Ascending aorta (tissue), 2 donors: ENCODE data around the gene SOSTDC1. TPM values are rescaled to one million over a fixed set of nuclear protein-coding genes. Genes with fewer than 3 reads are reported as not detected.

Experiments used
- DNase-seq, 2 donors: peaks; one replicate each; pipeline ENCODE4 v3.0.0-alpha.2; 2019; ENCODE audit warnings: low spot score in 2 of 2
- H3K27ac ChIP-seq, 2 donors: fragments of 200-600 bp; sonication (generic); one replicate each; pipeline ENCODE4 v1.5.1; 2016 to 2017; ENCODE audit warnings: mild to moderate bottlenecking in 1 of 2
- H3K27me3 ChIP-seq: fragments of 200-600 bp; sonication (generic); one replicate; pipeline ENCODE4 v1.5.1; 2017
- H3K36me3 ChIP-seq, 2 donors: fragments of 200-600 bp; sonication (generic); one replicate each; pipeline ENCODE4 v1.5.1; 2016
- H3K4me1 ChIP-seq, 2 donors: fragments of 200-600 bp; sonication (generic); one replicate each; pipeline ENCODE4 v1.5.1; 2016 to 2017; ENCODE audit warnings: mild to moderate bottlenecking in 1 of 2
- H3K4me3 ChIP-seq, 2 donors: fragments of 200-600 bp; sonication (generic); one replicate each; pipeline ENCODE4 v1.5.1; 2016 to 2017; ENCODE audit warnings: mild to moderate bottlenecking in 1 of 2
- H3K9me3 ChIP-seq, 2 donors: fragments of 200-600 bp; sonication (generic); one replicate each; pipeline ENCODE4 v1.5.1; 2016
- intact Hi-C: fragments of 100-400 bp; cut with DNase I; formaldehyde crosslinking; loops from one replicate; pipeline ENCODE4 v1.15.1; 2023
- total RNA-seq: library from RNA; depleted of rRNA; stranded (reverse); fragments of >200 nt; gene quantifications from one replicate; pipeline ENCODE4 v1.1.0, GENCODE V29; 2016
- TF ChIP-seq, protein P1 (sequence below), 3 experiments: fragments of 200-600 bp in 2 of 3; fragments of 450-650 bp in 1 of 3; sonication (generic) in 2 of 3; IDR thresholded peaks; one replicate each; pipeline ENCODE4 v1.5.1; 2016 to 2019; ENCODE audit warnings: antibody characterized with exemption in 3 of 3, mild to moderate bottlenecking in 1 of 3, moderate library complexity in 1 of 3

Gene SOSTDC1
- total RNA-seq, 1 donor from 2014 or later = not detected

- intact Hi-C loops = no loop called here
- no peak for DNase-seq
- H3K27me3 ChIP-seq = no peaks in the 10 kb centered on the region
- no peaks in the 10 kb centered on the region for H3K36me3 ChIP-seq
- H3K4me1 ChIP-seq = no peaks in the 10 kb centered on the region
- no peak overlapping the region for H3K4me3 ChIP-seq
- TF ChIP-seq, protein P1, sequence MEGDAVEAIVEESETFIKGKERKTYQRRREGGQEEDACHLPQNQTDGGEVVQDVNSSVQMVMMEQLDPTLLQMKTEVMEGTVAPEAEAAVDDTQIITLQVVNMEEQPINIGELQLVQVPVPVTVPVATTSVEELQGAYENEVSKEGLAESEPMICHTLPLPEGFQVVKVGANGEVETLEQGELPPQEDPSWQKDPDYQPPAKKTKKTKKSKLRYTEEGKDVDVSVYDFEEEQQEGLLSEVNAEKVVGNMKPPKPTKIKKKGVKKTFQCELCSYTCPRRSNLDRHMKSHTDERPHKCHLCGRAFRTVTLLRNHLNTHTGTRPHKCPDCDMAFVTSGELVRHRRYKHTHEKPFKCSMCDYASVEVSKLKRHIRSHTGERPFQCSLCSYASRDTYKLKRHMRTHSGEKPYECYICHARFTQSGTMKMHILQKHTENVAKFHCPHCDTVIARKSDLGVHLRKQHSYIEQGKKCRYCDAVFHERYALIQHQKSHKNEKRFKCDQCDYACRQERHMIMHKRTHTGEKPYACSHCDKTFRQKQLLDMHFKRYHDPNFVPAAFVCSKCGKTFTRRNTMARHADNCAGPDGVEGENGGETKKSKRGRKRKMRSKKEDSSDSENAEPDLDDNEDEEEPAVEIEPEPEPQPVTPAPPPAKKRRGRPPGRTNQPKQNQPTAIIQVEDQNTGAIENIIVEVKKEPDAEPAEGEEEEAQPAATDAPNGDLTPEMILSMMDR (IDR thresholded peaks at IDR 0.05) = no peak
- H3K9me3 ChIP-seq = no peaks in the 10 kb centered on the region
- H3K27ac ChIP-seq = no peak overlapping the region
Measured at GRCh38 chr7:16479591-16479990, 14.1 kb upstream of the SOSTDC1 start.

DNA sequence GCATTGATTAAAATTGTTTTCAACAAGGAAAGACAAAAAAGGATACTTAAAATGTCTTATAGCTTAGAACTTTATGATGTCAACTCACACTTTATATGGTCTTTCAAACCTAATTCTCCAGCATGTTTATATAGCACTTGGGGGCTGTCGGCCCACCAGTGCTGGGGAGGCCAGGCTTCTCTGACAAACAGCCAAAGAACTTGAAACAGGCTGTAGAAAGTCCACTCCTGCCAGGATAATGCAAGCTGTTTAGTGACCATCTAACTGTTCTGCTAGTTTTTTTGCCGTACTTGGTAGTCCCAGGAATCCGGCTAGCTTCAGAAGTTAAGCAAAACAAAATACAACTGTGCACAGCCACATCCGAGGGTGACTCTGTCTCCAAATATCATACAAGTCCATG is 13.6 kb upstream of the SOSTDC1 start:
- H3K4me1 ChIP-seq = no peaks in the 10 kb centered on the region
- H3K9me3 ChIP-seq = no peaks in the 10 kb centered on the region
- TF ChIP-seq, protein P1 (IDR thresholded peaks at IDR 0.05) = no peak
- H3K4me3 ChIP-seq = no peak overlapping the region
- DNase-seq = no peak
- H3K27ac ChIP-seq = no peak overlapping the region
- H3K36me3 ChIP-seq = no peaks in the 10 kb centered on the region
- H3K27me3 ChIP-seq = no peaks in the 10 kb centered on the region
- intact Hi-C loops = no loop called here

- TF ChIP-seq, protein P1 (IDR thresholded peaks at IDR 0.05) = no peak
- intact Hi-C loops = no loop called here
- H3K9me3 ChIP-seq = no peaks in the 10 kb centered on the region
- no peaks in the 10 kb centered on the region for H3K4me1 ChIP-seq
- no peak overlapping the region for H3K27ac ChIP-seq
- no peaks in the 10 kb centered on the region for H3K36me3 ChIP-seq
- H3K27me3 ChIP-seq = no peaks in the 10 kb centered on the region
- DNase-seq = no peak
- no peak overlapping the region for H3K4me3 ChIP-seq
Measured at GRCh38 chr7:16471933-16472332, 6.4 kb upstream of the SOSTDC1 start.

- H3K27me3 ChIP-seq = no peaks in the 10 kb centered on the region
- TF ChIP-seq, protein P1 (IDR thresholded peaks at IDR 0.05) = no peak
- no peak overlapping the region for H3K4me3 ChIP-seq
Measured at GRCh38 chr7:16463949-16464715, 1.4 kb downstream of the SOSTDC1 start.

GRCh38 chr7:16463520-16463919 is 2.0 kb downstream of the SOSTDC1 start:
- H3K27ac ChIP-seq = no peak overlapping the region

More at GRCh38 chr7:16463949-16464715, 1.4 kb downstream of the SOSTDC1 start:
- Histone ChIP-seq H3K9me3 (no peaks in the 10 kb centered on the region), H3K4me1 (no peaks in the 10 kb centered on the region), H3K36me3 (no peaks in the 10 kb centered on the region), H3K27ac (no peak overlapping the region)
- DNase-seq = no peak
- intact Hi-C loops = no loop called here

More at GRCh38 chr7:16463520-16463919, 2.0 kb downstream of the SOSTDC1 start:
- Histone ChIP-seq H3K27me3 (no peaks in the 10 kb centered on the region), H3K9me3 (no peaks in the 10 kb centered on the region), H3K4me1 (no peaks in the 10 kb centered on the region), H3K4me3 (no peak overlapping the region), H3K36me3 (no peaks in the 10 kb centered on the region)
- intact Hi-C loops = no loop called here
- DNase-seq = no peak
- TF ChIP-seq, protein P1 (IDR thresholded peaks at IDR 0.05) = no peak
